ENCODE measurements around the gene TNFRSF14.

The TNFRSF14 gene

DNA sequence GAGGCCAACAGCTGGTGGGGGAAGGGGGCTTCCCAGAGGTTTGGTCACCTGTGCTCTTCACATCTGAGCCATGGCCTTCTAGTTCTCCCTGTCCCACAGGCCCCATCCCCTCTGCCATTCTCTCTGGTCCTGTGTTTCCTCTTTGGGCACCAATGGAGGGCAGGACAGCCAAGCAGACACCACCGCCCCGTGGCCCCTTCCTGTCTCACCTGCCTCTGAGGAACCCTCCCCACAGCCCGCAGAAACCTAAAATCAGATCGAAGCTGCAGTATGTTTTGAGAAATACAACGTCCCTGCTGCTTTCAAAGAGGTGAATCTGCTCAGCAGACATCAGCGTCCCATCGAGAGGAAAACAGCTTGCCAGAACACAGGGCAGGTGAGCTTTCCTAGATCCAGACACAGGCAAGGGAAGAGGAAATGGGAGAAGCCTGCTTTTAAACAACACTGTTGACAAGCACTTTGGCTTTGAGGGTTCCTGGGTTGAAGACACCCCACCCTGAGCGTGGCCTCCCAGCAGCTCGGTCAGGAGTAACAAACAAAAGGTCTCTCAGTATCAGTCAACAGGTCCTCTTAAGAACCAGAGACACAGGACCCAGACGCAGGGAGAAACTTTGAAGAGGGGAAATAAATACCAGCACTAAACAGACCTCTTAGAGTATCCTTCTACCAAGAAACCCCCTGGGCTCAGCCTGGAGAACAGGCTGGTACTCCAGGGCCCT lies 32.1 kb upstream of the TNFRSF14 start:
- no peak for DNase-seq

DNA sequence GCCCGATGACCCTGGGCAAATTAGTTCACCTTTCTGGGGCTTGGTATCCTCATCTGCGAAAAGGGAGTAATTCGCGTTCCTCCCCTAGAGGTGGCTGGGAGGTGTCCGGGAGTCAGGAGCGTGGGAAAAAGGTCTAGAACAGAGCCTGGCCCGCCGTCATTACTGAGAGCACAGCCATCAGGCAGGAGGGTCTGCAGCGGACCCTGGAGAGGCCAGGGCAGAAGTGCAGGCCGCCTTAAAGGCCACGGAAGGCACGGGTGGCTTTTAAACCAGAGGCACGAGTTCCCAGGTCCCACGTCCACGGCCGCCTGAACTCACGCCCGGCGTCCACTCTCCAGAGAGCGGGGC lies 30.6 kb upstream of the TNFRSF14 start:
- no peak for DNase-seq

DNA sequence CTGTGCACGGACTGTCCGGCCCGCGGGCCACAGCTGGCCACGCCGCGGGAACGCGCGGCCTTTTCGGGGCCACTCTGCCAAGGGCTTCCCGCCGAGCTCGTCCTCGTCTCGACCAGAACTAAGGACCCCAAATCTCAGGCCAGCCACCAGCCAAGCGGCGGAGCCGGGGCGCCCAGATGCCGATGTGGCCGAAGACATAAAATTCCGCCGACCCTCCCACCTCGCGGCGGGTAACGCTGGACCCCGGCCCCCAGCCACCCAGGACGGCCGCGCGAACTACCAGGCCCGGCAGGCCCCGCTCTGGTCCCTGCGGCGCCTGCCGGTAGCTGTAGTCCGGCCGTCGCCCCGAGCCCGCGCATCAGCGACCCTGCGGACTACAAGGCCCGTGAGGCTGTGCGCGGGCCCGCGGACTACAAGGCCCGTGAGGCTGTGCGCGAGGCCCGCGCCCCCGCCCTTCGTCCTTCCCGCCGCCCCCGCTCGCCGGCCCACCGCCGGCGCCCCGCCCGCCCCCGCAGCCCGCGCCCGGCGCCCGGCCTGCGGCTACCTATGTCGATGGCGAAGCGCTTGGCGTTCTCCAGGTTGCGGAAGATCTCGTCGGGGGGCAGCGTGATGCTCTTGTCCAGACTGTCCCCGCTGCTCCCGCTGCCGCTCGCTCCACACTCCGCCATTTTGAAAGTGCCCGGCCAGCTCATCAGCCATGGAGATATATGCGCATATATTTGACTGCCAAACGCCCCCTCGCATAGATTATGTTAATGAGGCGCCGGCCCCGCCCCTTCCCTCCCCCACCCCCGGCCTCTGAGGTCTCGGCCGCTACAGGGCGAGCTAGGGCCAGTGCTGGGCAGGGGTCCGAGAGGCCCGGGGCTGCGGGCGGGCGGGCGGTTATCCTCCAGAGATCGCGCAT lies 30.0 kb upstream of the TNFRSF14 start, which contains the start of gene PANK4:
TSS of gene PANK4 (minus strand) at position 677 of the 904 bp plus-strand sequence. CDS start at position 668, 9 bp downstream.
- DNase-seq = peak; percentile 43

DNA sequence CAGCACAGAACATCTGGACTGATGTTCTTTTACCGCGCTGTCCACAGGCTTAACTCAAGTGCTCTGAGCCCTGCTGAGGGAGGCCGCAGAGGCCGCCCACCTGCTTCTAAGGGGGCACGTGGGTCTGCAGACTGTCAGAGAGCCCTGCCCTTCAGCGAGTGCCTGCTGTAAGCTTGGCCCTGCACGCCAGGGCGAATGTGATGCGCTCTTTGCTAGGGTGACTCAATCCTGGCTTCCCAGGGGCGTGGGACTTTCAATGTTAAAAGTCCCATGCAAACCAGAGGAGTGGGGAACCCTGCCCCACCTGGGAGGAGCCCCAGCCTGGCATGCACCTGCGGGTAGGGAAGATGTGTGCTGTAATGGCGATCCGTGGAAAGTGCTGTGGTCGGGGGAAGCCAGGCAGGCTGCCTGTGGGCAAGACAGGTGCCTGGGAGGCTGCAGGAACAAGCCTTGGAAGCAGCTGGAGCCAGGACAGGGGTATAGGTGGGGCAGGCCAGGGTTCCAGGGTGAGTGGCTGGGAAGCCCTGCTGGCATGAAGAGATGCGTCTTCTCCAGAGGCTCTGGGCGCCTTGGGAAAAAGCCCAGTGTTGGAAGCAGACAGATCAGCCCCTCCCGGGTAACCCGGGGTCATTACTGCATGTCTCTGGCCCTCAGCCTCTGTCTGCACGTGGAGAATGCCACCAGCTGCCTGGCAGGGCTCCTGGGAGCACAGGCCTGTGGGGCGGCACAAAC lies 29.2 kb upstream of the TNFRSF14 start:
- DNase-seq = no peak

DNA sequence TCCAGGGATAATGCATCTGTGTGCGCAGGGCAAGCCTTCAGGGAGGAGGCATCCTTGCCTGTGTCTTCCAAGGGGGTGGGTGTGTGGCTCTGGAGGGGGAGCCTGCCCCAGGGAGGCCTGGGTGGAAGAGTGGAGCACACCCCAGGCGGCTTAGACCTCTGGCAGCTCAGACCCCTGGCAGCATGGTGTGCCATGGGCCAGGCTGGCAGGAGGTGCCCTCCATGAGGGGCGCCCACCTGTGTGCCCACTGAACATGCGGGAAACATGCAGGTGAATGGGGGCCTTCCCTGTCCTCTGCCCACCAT lies 28.7 kb upstream of the TNFRSF14 start:
- DNase-seq = no peak

DNA sequence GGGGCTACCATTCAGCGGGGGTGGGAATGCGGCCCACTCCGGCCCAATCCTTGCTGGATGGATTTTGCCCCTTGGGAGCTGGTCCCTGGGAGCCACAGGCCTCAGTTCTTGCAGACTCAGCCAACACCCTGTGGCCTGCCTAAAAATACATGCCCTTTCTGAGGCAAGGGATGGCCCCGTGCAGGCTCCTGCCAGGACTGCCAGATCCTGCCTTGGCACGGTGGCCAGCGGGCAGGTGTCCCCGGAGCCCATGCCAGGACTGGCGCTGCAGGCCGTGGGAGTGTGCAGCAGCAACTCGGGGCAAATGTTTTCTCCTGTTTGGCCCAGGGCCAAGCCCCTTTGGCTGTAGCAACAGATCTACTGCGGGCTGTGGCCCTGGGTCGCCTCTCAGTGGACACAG lies 28.2 kb upstream of the TNFRSF14 start:
- no peak for DNase-seq

DNA sequence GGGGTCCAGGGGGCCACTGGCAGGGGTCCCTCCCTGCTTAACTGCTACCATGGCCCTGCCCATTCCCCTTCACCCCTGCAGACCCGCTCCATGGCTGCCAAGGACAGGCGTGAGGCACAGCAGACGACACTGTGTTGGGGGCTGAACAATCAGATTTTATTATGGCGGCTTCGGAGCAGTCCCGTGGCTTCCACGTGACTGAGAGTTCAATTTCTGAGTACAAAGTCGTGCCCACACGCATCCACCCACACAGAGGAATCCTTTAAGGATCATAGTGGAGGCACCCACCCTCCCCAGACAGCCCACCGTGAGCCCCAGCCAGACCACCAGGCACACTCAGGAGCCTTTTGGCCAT lies 27.6 kb upstream of the TNFRSF14 start:
- DNase-seq = no peak

DNA sequence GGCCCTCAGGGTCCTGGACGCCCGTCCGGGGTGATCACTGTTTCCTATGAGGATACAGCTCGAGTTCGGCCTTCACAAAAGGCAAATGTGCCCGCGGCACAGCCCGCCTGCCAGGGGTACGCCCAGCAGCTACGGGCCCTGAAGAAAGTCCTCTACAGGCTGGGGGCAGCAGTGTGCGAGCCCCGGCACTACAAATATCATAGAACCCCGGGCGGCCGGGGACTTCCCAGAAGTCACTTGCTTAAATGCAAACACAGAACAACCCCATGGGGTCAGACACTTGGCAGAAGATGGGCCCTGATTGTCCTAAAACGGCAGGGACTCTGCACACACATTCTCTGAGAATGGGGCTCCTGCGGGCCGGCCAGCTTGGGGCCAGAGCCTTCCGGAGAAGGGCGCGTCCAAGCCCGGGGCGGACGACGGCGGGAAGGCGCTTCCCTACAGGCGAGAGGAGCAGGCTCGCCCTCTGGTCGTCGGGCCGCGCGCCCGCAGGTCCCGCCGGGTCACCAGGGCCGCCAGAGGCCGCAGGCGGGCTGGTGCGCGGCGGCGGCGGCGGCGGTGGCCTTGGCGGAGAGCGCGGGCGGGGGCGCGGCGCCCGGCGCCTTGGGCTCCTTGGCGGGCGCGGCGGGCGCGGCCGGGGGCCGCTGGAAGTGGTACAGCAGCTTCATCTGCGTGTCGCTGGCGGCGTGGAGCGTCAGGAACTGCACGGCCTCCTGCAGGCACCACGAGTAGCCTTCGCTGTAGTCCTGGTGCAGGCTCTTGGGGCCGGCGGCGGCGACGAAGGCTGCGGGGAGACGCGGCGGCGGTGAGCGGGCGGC lies 27.0 kb upstream of the TNFRSF14 start:
- no peak for DNase-seq

DNA sequence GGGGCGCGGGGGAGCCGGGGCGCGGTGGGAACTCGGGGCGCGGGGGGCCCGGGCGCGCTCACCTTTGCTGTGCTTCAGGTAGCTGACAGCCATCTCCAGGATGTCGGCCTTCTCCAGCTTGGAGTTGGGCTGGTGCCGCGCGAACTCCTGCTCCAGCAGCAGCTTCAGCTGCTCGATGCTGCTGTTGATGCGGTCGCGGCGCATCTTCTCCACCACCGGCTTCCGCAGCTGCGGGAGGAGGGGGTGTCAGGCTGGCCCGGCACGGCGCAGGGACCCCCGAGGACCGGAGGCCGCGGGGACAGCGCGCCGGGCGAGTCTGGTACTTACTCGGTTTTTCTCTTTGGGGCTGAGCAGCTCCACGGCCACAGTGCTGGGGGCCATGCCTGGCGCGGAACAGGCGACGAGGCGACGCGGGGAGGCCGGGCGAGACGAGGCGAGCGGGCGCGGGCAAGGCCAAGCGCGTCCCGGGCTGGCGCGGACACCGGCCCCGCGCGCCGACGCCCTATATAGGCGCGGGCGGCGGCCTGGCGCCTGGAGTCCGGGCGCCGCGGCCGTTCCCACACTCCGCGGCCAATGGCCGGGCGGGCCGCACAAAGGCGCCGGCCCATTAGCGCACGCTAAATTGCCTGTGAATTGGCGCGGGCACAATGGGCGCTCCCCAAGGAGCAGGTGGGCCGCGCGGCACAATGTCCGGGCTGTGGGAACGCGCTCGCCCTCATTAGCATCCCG lies 26.2 kb upstream of the TNFRSF14 start, which contains the start of gene HES5:
TSS of gene HES5 (minus strand) at position 480 of the 729 bp plus-strand sequence. CDS start at position 381, 99 bp downstream.
- DNase-seq = no peak

DNA sequence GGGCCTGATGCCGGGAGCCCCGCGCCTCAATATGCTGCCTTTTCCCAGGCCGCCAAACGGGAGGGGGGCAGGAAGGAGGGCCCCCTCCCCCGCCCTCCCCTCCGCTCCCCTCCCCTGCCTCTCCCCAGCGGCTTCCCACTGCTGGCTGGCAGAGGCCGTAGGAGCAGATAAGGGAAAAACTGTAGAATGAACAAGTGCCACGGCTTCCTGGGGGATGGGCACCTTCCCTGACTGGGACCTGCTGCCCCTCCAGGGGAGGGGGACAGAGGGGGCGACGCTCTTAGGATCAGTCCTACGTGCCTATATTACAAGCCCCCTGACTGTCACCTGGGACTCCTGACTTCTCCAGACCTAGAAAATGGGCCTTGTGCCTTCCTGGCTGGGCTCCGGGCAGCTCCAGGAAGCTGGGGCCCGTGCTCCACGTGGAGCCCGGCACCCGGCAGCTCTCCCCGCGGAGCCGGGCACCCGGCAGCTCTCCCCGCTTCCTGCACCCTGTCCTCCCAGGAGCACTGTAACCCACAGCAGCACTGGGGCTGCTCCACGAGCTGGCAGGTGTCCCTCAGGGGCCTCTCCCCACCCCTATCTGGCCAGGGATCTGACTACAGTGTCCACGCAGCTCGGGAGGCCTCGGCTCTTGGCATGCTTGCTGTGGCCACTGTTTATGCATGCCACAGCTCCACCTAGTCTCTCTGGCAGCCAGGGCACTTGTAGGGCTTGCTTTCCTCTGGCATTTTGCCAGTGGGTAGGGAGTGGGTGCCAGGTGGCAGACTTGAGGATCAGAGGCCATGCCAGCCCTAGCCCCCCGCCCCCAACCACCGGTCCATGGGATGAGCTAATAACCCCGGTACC lies 25.4 kb upstream of the TNFRSF14 start:
- DNase-seq = no peak

DNA sequence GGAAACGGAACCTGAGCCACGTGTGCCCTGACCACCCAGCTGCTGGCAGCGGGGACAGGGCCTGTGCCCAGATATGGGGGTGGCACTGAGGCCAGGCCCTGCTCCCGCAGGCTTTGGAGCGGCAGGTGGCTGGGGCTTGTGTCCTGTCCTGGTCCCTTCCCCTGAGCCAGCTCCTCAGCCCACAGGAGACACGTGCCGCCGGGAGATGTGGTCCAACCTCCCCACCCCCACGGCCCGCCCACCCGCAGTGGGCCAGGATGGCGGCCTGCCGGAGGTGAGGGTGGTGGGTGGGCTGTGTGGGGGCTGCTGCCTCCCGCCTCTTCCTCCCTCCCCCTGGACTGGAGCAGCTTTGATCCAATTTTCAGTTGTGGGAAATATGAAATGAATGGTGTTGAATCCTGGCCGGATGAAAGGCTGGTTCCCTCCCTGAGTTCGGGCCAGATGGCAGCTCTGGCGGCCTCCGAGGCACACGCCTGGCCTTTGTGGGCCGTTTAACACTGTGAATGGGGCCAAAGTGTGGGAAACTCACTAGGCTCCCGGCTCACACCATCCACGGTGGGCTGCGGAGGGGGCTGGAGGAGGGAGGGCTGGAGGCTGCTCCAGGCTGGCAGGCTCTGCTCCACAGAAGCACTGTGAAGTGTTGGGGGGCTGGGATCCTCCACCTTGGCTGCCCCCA lies 23.5 kb upstream of the TNFRSF14 start:
- no peak for DNase-seq

DNA sequence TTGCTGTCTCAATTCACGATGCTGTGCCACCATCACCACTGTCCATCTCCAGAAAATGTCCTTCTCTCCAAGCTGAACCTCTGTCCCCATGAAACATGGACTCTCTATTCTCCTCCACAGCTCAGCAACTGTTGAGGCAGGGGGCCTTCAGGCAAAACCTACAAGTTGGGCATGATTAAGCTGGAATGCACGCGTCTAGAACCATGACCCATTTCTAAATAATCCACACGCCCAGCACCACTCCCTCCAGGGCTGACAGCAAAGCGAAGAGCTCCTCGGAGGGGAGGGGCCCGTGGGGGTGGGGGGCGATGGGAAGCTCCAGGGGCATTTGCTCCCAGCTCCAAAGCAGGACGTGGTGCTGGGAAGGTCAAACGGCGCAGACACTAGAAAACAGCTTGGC lies 22.8 kb upstream of the TNFRSF14 start:
- no peak for DNase-seq

DNA sequence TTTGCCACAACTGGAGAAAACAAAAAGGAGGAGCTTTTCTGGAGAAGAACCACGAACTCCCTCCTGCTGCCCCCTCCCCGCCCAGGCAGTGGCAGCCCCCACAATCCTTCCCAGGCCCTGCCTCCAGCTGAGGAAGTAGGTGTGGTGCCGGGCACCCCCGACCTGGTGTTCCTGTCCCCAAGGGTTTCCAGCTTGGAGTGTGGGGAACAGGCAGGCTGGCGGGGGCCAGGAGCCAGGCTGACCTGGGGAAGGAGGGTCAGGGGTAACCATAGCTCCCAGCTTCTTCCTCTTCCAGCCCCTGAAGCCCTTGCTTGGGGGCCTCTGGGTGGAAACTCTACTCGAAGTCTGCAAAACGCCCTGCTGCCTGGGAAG lies 21.9 kb upstream of the TNFRSF14 start:
- no peak for DNase-seq

DNA sequence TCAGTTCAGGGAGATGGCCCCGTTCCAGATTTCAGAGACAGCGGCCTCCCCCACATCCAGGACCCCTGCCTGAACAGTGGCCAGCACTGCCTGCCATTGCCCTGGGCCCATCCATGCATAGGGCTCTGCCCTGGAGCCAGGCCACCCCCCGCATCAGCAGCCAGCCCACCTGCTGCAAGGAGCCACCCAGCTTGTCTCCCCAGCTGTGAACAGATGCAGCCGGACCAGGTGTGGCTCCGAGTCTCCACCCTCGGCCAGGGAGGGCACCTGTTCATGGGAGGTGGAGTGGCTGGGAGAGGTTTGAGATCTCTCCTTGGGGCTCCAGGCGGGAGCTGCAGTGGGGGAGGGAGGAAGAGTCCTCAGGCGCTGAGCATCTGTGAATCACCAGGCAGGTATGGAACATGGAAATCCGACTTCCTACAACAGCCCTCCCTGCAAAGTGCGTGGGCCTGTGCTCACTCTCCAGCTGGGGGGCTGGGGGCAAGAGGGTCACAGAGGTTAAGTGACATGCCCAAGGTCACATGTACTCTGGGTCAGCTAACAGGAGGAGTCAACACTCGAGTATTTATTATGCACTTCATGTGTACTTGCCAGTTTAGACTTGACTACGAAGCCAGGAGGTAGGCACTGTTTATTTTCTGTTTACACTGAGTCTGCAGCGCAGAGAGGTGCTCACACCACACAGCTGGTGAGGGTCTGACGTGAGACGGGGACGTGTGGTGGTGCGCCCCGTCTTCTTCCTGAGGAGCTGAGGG lies 21.3 kb upstream of the TNFRSF14 start:
- DNase-seq = no peak

DNA sequence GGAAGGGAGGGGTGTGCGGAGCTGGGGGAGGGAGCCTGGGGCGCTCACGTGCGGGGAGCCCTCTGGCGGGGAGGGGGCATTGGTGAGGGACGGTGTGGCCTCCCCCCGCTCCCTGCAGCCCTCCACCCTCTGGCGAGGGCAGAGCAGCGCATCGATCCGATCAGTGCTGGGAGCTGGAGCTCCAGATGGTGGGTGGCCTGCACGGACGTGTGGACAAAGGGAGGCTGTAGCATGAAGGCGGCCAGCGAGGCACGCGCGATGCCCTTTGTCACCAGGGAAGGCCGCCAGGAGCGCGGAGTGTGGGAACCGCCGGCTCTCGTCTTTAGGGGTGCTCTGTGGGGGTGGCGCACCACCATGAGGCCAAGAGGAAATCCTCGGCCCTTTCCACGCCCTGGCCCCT lies 20.7 kb upstream of the TNFRSF14 start:
- DNase-seq = no peak

DNA sequence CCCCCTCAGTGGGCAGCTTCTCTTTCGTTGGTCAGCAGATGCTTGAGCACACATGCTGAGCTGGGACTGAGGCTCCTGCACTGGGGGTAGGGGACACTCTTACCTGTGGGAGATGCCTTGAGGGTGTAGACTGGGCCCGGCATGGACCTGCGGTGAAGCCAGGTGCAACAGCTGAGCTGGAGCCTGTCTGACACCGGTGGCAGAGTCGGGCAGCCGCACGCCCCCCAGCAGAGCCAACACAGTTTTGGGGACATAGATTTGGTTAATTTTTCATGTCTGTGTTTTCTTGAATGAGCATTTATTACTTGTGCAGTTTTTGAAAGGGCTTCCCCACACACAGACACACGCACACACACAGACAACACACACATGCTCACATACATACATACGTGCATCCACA lies 20.2 kb upstream of the TNFRSF14 start:
- DNase-seq = no peak

DNA sequence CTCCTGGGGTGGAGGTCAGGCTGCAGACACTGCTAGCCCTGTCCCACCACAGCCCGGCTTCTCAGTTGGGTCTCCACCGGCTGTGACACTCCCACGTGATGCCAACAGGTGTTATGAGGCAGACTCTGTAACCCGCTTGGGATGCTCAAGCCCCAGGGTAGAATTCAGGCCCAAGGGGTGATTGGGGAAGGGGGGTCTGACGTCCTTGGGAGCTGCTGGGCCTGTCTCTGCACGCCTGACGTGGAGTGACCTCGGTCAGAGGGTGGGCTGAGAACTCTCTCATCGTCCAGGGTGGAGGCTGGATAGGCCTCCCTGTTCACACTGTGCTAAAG lies 18.4 kb upstream of the TNFRSF14 start:
- DNase-seq = no peak

DNA sequence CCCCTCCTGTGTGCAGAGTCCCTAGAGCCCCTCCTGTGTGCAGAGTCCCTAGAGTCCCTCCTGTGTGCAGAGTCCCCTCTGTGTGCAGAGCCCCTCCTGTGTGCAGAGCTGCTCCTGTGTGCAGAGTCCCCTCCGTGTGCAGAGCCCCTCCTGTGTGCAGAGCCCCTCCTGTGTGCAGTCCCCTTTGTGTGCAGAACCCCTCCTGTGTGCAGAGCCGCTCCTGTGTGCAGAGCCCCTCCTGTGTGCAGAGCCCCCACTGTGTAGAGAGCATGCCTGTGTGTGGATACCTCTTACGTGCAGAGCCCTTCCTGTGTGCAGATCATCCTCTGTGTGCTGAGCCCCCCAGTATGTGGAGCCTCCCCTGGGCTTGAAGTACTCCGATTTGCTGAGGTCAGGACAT lies 17.8 kb upstream of the TNFRSF14 start:
- DNase-seq = no peak

DNA sequence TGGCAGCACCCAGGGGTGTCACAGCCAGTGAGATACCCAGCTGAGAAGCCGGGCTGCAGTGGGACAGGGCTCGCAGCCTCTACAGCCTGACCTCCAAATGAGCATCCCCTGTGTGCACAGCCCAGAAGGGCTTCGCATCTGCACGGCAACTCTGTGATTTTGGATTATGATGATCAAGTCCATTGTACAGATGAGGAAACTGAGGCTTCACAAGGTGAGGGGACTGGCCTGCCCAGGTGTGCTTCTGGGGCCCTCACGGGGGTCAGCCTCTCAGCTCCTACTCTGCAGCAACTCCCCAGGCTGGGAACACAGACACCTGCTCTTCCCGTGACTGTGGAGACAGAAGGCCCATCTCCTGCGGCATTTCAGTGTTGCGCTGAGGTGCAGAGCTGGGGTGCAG lies 17.3 kb upstream of the TNFRSF14 start:
- DNase-seq = no peak

DNA sequence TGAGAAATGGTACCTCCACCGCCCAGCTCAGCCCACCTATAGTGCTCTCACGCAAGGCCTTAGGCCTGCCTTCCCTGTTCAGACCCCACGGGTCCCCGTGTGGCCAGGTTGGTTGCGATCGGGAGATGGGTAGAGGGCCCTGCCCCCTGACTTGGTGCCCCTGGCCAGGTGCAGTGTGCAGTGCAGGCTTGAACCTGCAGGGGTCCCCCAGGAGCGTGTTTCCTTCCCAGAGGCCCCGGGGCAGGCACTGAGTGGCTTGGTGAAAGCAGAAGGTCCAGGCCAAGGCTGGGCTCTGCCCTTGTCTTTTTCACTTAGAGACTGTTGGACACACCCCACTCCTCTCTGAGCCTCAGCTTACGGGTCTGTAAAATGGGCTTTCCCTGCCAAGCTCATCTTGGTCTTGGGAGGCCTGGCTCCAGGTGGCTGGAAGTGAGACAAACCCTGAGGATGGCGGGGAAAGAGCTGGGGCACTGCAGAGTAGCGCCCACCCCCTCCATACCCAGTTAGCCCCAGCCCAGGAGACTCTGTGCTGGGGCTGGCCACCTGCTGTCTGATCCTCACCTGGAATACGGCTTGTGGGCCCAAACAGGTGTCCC lies 16.8 kb upstream of the TNFRSF14 start:
- no peak for DNase-seq

All from NCI-H1436 treated with DMSO at 0.1 percent for 48 hours (cell line).